Progenitor cell of endocrine pancreas (in vitro differentiated cells): ENCODE results near the gene CCSER1. TPM values are rescaled to one million over a fixed set of nuclear protein-coding genes. Genes with fewer than 3 reads are reported as not detected.

Experiments used
- DNase-seq: peaks from one replicate; pipeline ENCODE4 v3.0.0; 2021; ENCODE audit warnings: low spot score; ENCODE audit not compliant: unreplicated experiment
- H3K27ac Mint-ChIP-seq: 2 replicates; pipeline ENCODE4 v1.8.0; 2021; ENCODE audit warnings: mild to moderate bottlenecking, moderate library complexity, mixed read lengths
- H3K27me3 Mint-ChIP-seq: 2 replicates; pipeline ENCODE4 v1.8.0; 2021; ENCODE audit warnings: mixed read lengths
- H3K36me3 Mint-ChIP-seq: 2 replicates; pipeline ENCODE4 v1.8.0; 2022; ENCODE audit warnings: mixed read lengths; ENCODE audit not compliant: insufficient read depth
- H3K4me1 Mint-ChIP-seq: 2 replicates; pipeline ENCODE4 v1.8.0; 2021; ENCODE audit warnings: low read depth, mixed read lengths
- H3K4me3 Mint-ChIP-seq: 2 replicates; pipeline ENCODE4 v1.8.0; 2021; ENCODE audit warnings: low read depth, mild to moderate bottlenecking, moderate library complexity, mixed read lengths
- H3K9me3 Mint-ChIP-seq: 2 replicates; pipeline ENCODE4 v1.8.0; 2021; ENCODE audit warnings: low read depth, mixed read lengths
- total RNA-seq: library from RNA; stranded (reverse); gene quantifications from 2 replicates; pipeline ENCODE4 v1.2.1, GENCODE V29; 2021
- TF ChIP-seq, protein P1 (sequence below): fragments of 200-600 bp; sonication (generic); IDR thresholded peaks from one replicate; pipeline ENCODE4 v1.5.0; 2021; ENCODE audit warnings: antibody characterized with exemption, mild to moderate bottlenecking; ENCODE audit not compliant: unreplicated experiment

The CCSER1 gene
- total RNA-seq, 1 donor from 2014 or later: 11.6 TPM

- Mint-ChIP-seq H3K4me1 (peaks cover 2% of the 10 kb centered on the region), H3K36me3 (no peaks in the 10 kb centered on the region), H3K4me3 (no peak overlapping the region), H3K27me3 (no peaks in the 10 kb centered on the region), H3K9me3 (no peaks in the 10 kb centered on the region), H3K27ac (no peak overlapping the region)
- TF ChIP-seq, protein P1, sequence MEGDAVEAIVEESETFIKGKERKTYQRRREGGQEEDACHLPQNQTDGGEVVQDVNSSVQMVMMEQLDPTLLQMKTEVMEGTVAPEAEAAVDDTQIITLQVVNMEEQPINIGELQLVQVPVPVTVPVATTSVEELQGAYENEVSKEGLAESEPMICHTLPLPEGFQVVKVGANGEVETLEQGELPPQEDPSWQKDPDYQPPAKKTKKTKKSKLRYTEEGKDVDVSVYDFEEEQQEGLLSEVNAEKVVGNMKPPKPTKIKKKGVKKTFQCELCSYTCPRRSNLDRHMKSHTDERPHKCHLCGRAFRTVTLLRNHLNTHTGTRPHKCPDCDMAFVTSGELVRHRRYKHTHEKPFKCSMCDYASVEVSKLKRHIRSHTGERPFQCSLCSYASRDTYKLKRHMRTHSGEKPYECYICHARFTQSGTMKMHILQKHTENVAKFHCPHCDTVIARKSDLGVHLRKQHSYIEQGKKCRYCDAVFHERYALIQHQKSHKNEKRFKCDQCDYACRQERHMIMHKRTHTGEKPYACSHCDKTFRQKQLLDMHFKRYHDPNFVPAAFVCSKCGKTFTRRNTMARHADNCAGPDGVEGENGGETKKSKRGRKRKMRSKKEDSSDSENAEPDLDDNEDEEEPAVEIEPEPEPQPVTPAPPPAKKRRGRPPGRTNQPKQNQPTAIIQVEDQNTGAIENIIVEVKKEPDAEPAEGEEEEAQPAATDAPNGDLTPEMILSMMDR: no peak
- no peak for DNase-seq
Measured at GRCh38 chr4:90103991-90104390, 23.2 kb upstream of the CCSER1 start.

DNA sequence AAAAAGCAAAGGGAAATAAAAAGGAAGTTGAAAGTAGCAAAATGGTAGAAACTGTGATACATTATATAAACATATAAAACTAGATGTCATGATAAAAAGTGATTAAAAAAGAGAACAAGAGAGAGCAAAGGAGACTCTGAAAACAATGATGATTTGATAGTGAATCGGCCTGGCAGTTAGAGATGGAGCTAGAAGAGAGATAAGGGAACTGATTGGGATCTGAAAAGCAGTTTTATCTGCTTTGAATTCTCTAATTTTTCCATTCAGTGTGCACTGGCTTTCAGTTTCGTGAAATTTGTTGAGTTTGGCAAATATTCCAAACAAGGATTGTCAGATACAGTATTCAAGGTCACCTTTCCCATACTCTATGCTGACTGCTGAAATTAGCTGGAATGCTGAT, 21.9 kb upstream of the CCSER1 start:
- DNase-seq: no peak
- Mint-ChIP-seq H3K4me3 (no peak overlapping the region), H3K36me3 (no peaks in the 10 kb centered on the region), H3K9me3 (no peaks in the 10 kb centered on the region), H3K27me3 (no peaks in the 10 kb centered on the region), H3K27ac (no peak overlapping the region), H3K4me1 (peaks cover 2% of the 10 kb centered on the region)
- TF ChIP-seq, protein P1: no peak

DNA sequence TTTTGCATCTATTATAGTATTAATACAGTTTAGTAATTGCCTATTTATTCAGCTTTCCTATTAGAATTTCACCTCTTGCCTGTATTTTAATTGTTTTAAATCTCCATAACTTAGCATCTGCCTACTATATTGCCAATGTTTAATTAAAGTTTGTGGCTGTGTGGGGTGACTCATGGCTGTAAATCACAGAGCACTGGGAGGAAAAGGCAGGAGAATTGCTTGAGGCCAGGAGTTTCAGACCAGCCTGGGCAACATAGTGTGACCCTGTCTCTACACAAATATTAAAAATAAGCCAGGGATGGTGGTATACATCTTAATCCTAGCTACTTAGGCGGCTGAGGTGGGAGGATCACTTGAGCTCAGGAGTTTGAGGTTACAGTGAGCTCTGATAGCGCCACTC, 14.5 kb upstream of the CCSER1 start:
- Mint-ChIP-seq H3K9me3 (no peaks in the 10 kb centered on the region), H3K27ac (no peak overlapping the region), H3K4me3 (no peak overlapping the region), H3K36me3 (no peaks in the 10 kb centered on the region), H3K4me1 (no peaks in the 10 kb centered on the region), H3K27me3 (no peaks in the 10 kb centered on the region)
- DNase-seq: no peak
- TF ChIP-seq, protein P1: no peak

- TF ChIP-seq, protein P1: no peak
- Mint-ChIP-seq H3K27ac (no peak overlapping the region), H3K36me3 (no peaks in the 10 kb centered on the region), H3K4me1 (no peaks in the 10 kb centered on the region), H3K4me3 (no peak overlapping the region), H3K27me3 (no peaks in the 10 kb centered on the region), H3K9me3 (no peaks in the 10 kb centered on the region)
- DNase-seq: no peak
Measured at GRCh38 chr4:90113881-90114457, 13.2 kb upstream of the CCSER1 start.

DNA sequence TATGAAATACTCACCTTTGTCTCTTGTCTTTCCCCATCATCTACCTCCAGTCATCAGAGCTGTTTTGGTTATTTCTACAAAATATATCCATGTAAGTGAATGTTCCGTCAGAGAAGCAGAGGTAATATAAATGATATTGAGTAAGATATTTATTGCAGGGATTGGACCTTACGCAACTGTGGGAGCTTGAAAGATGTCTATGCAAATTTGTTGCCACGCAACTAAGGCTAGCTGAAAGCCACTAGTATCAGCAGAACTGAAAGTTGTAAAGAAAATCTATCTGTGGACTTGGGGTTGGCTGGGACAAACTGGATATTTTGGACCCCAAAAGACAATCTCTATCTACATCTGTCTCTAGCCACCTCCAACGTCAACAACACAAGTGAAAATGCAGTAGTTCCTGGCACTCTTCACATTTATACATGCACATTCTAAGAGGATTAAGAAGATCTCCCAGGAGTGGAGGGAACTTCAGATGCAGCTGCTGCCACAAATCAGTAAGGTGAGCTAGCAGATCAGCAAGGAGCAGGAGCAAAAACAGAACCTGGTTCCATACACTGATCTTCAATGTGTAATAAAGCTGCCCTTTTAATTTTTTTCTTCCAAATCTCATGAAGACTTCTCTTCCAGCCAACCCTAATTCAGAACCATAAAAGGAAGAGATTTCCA, 8.5 kb upstream of the CCSER1 start:
- H3K9me3 Mint-ChIP-seq: no peaks in the 10 kb centered on the region
- H3K27me3 Mint-ChIP-seq: peaks cover 4% of the 10 kb centered on the region
- TF ChIP-seq, protein P1: no peak
- H3K4me3 Mint-ChIP-seq: no peak overlapping the region
- H3K27ac Mint-ChIP-seq: no peak overlapping the region
- no peaks in the 10 kb centered on the region for H3K36me3 Mint-ChIP-seq
- no peak for DNase-seq
- H3K4me1 Mint-ChIP-seq: no peaks in the 10 kb centered on the region
